Chondrocyte (in vitro differentiated cells): ENCODE measurements around the gene PPP1R14B. TPM values are rescaled to one million over a fixed set of nuclear protein-coding genes. Genes with fewer than 3 reads are reported as not detected.

ENCODE experiments used
- DNase-seq: peaks from one replicate; pipeline ENCODE4 v3.0.0; 2021; ENCODE audit warnings: mixed read lengths, low spot score
- H3K27ac Mint-ChIP-seq: one replicate; pipeline ENCODE4 v1.8.0; 2021; ENCODE audit warnings: mild to moderate bottlenecking, moderate library complexity, mixed read lengths; ENCODE audit not compliant: unreplicated experiment
- H3K27me3 Mint-ChIP-seq: 2 replicates; pipeline ENCODE4 v1.8.0; 2021; ENCODE audit warnings: low read depth, mixed read lengths
- H3K36me3 Mint-ChIP-seq: 2 replicates; pipeline ENCODE4 v1.8.0; 2021; ENCODE audit warnings: low read depth, mixed read lengths
- H3K4me1 Mint-ChIP-seq: 2 replicates; pipeline ENCODE4 v1.8.0; 2021; ENCODE audit warnings: low read depth, mild to moderate bottlenecking, mixed read lengths
- H3K4me3 Mint-ChIP-seq: one replicate; pipeline ENCODE4 v1.8.0; 2021; ENCODE audit warnings: mild to moderate bottlenecking, moderate library complexity, mixed read lengths; ENCODE audit not compliant: unreplicated experiment
- H3K9me3 Mint-ChIP-seq: 2 replicates; pipeline ENCODE4 v1.8.0; 2021; ENCODE audit warnings: low read depth, mixed read lengths
- total RNA-seq: library from RNA; stranded (reverse); gene quantifications from 3 replicates; pipeline ENCODE4 v1.2.1, GENCODE V29; 2021
- TF ChIP-seq, protein P1 (sequence below): fragments of 200-600 bp; sonication (generic); IDR thresholded peaks from 2 replicates; pipeline ENCODE4 v1.5.0; 2021; ENCODE audit warnings: antibody characterized with exemption, mild to moderate bottlenecking, moderate library complexity

PPP1R14B gene
- total RNA-seq, 1 donor from 2014 or later, result 322 TPM

DNA sequence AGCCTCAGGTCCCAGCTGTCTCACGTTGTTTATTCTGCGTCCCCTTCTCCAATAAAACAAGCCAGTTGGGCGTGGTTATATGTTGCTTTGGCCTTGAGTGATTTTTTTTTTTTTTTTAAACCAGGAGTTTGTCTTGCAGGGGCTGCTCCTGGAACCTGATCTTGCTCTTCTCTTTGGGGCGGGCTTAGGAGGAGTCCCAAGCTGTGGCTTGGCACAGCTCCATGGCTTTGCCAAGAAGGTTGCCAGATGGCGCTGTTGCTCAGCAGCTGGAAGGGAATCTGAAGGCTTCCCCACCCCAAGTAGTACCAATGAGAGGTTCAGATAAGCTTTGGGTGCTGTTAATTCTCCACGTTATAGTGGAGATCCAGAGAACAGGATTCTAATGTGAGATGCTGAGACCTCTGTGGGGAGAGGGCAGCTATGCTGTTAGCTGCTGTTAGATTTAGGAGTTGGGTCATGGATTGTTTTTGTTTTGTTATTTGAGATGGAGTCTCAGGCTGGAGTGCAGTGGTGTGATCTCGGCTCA lies 42.2 kb downstream of the PPP1R14B start:
- peak overlapping the region; percentile 55 for H3K27ac Mint-ChIP-seq
- no peaks in the 10 kb centered on the region for H3K9me3 Mint-ChIP-seq
- no peaks in the 10 kb centered on the region for H3K27me3 Mint-ChIP-seq
- peaks cover 35% of the 10 kb centered on the region for H3K36me3 Mint-ChIP-seq
- TF ChIP-seq, protein P1, sequence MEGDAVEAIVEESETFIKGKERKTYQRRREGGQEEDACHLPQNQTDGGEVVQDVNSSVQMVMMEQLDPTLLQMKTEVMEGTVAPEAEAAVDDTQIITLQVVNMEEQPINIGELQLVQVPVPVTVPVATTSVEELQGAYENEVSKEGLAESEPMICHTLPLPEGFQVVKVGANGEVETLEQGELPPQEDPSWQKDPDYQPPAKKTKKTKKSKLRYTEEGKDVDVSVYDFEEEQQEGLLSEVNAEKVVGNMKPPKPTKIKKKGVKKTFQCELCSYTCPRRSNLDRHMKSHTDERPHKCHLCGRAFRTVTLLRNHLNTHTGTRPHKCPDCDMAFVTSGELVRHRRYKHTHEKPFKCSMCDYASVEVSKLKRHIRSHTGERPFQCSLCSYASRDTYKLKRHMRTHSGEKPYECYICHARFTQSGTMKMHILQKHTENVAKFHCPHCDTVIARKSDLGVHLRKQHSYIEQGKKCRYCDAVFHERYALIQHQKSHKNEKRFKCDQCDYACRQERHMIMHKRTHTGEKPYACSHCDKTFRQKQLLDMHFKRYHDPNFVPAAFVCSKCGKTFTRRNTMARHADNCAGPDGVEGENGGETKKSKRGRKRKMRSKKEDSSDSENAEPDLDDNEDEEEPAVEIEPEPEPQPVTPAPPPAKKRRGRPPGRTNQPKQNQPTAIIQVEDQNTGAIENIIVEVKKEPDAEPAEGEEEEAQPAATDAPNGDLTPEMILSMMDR, result peak; percentile 84
- no peak overlapping the region for H3K4me3 Mint-ChIP-seq
- DNase-seq, result no peak
- peaks cover 23% of the 10 kb centered on the region for H3K4me1 Mint-ChIP-seq

DNA sequence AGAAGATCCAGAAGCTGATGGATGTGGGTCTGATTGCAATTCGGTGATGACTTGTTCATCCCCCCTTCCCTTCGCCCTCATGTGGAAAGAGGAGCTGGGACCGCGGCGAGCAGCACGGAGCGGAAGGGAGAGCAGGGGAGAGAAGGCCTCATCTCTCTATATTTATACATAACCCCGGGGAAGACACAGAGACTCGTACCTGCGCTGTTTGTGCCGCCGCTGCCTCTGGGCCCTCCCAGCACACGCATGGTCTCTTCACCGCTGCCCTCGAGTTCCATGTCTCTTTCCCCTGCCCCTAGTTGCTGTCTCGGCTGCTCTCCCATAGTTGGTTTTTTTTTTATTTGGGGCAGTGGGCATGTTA lies 42.7 kb downstream of the PPP1R14B start:
- TF ChIP-seq, protein P1, result no peak
- Mint-ChIP-seq H3K4me1 (peaks cover 23% of the 10 kb centered on the region), H3K4me3 (no peak overlapping the region), H3K27me3 (no peaks in the 10 kb centered on the region), H3K36me3 (peaks cover 35% of the 10 kb centered on the region), H3K27ac (peak overlapping the region; percentile 55), H3K9me3 (no peaks in the 10 kb centered on the region)
- no peak for DNase-seq

DNA sequence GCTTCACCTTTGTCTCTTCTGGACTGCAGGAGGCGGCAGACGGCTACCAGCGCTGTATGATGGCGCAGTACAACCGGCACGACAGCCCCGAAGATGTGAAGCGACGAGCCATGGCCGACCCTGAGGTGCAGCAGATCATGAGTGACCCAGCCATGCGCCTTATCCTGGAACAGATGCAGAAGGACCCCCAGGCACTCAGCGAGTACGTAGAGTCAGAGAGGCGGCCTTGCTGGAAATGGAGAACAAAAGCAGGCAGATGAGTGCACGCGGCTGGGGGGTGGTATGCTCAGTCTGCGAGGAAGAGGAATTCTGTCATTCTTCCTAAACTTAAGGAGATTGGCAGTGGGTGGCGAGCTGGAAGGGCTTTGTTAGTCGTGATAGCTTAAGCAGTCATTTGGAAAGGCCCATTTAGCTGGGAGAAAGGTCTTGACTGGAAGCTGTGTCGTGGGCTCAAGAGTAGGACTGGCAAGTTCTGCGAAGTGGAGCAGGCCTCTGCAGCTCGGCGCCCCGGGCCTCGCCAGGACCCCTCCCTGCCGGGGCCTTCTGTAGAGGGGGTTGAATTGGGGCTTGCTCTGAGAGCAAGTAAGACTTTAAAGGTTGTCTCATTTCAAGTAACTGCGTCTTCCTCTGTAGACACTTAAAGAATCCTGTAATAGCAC lies 43.2 kb downstream of the PPP1R14B start:
- H3K4me1 Mint-ChIP-seq, result peaks cover 23% of the 10 kb centered on the region
- TF ChIP-seq, protein P1, result no peak
- H3K27ac Mint-ChIP-seq, result no peak overlapping the region
- no peak for DNase-seq
- no peak overlapping the region for H3K4me3 Mint-ChIP-seq
- no peaks in the 10 kb centered on the region for H3K9me3 Mint-ChIP-seq
- H3K27me3 Mint-ChIP-seq, result no peaks in the 10 kb centered on the region
- H3K36me3 Mint-ChIP-seq, result peaks cover 36% of the 10 kb centered on the region

DNA sequence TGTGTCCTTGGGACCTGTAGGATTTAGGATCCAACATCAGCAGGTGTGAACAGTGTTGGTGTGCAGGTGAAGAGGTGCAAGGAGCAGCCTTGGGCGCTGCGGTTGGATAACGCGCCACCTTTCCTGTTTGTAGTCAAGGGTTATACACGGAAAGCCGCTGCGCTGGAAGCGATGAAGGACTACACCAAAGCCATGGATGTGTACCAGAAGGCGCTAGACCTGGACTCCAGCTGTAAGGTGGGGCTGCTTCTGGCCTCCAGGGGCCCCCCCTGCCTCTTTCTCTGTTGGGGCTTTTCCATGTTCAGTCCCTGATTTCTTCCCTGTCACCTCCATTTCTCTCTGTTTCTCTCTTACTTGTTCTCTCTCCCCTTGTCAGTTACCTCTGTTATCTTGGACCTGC lies 43.8 kb downstream of the PPP1R14B start:
- no peaks in the 10 kb centered on the region for H3K27me3 Mint-ChIP-seq
- DNase-seq, result no peak
- no peaks in the 10 kb centered on the region for H3K9me3 Mint-ChIP-seq
- H3K4me3 Mint-ChIP-seq, result no peak overlapping the region
- no peak overlapping the region for H3K27ac Mint-ChIP-seq
- H3K4me1 Mint-ChIP-seq, result peaks cover 23% of the 10 kb centered on the region
- peaks cover 37% of the 10 kb centered on the region for H3K36me3 Mint-ChIP-seq
- TF ChIP-seq, protein P1, result no peak

DNA sequence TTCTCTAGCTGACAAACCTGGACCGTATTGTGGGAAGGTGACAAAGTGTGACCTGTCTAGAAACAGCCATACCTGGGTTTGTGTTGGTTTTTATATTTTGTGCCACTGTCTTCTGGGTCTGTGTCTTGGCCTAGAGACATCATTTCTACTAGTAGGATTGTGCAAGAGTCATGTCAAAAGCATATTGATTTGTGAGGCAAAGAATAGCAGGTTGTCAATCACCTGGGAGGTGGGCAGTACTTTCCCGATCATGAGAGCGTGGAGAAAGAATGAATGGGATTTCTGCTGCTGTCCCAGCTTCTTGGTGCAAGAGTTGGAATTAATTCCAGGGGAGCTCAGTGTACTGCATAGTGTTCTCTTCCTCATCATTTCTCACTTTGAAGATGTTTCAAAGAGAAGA lies 45.2 kb downstream of the PPP1R14B start:
- Mint-ChIP-seq H3K27me3 (no peaks in the 10 kb centered on the region), H3K9me3 (no peaks in the 10 kb centered on the region), H3K4me1 (peaks cover 12% of the 10 kb centered on the region), H3K4me3 (no peak overlapping the region), H3K36me3 (peaks cover 45% of the 10 kb centered on the region), H3K27ac (no peak overlapping the region)
- TF ChIP-seq, protein P1, result no peak
- DNase-seq, result no peak
